GM18951 (cell line): Measurements from ENCODE around the gene RTP5.
A peak's percentile ranks its signal among the peaks of the same experiment; 100 is the strongest.

Experiments used
- POLR2A ChIP-seq: IDR thresholded peaks from 4 replicates; pipeline ENCODE4 v1.6.1; 2011; ENCODE audit warnings: mild to moderate bottlenecking; ENCODE audit not compliant: insufficient read length, insufficient read depth; ENCODE audit errors: extremely low read depth
- in situ Hi-C: fragments of 300-500 bp; cut with MboI; formaldehyde crosslinking; loops from one replicate; pipeline ENCODE4 v1.12.0; 2022; ENCODE audit warnings: low sequenced_read_pairs, mixed read lengths, inconsistent platforms; ENCODE audit not compliant: unreplicated experiment

The RTP5 gene

GRCh38 chr2:241857041-241857541 is 12.4 kb upstream of the RTP5 start:
- in situ Hi-C loops, result no loop called here
- no peak for TF ChIP-seq POLR2A

- in situ Hi-C loops, result no loop called here
- TF ChIP-seq POLR2A, result no peak
Measured at GRCh38 chr2:241857572-241858121, 11.9 kb upstream of the RTP5 start.

- peak; percentile 88 for TF ChIP-seq POLR2A
- in situ Hi-C loops, result no loop called here
Measured at GRCh38 chr2:241858206-241859016, 11.1 kb upstream of the RTP5 start, which contains the start of gene PDCD1. PDCD1 (minus strand) TSS chr2:241858894; CDS start chr2:241858838, 56 bp downstream.

- in situ Hi-C loops, result no loop called here
- no peak for TF ChIP-seq POLR2A
Measured at GRCh38 chr2:241859017-241859435, 10.5 kb upstream of the RTP5 start.

GRCh38 chr2:241859436-241860183 is 9.9 kb upstream of the RTP5 start:
- peak; percentile 39 for TF ChIP-seq POLR2A
- in situ Hi-C loops, result no loop called here

- in situ Hi-C loops, result no loop called here
- TF ChIP-seq POLR2A, result no peak
Measured at GRCh38 chr2:241860184-241861078, 9.1 kb upstream of the RTP5 start.

- no peak for TF ChIP-seq POLR2A
- in situ Hi-C loops, result no loop called here
Measured at GRCh38 chr2:241861264-241861663, 8.3 kb upstream of the RTP5 start.

- in situ Hi-C loops, result no loop called here
- no peak for TF ChIP-seq POLR2A
Measured at GRCh38 chr2:241862093-241862492, 7.4 kb upstream of the RTP5 start.

- in situ Hi-C loops, result no loop called here
- no peak for TF ChIP-seq POLR2A
Measured at GRCh38 chr2:241862775-241863535, 6.6 kb upstream of the RTP5 start.

GRCh38 chr2:241863536-241863954 is 6.0 kb upstream of the RTP5 start:
- TF ChIP-seq POLR2A, result peak; percentile 31
- in situ Hi-C loops, result no loop called here

GRCh38 chr2:241864168-241864849 is 5.2 kb upstream of the RTP5 start:
- in situ Hi-C loops, result no loop called here
- no peak for TF ChIP-seq POLR2A
